NCI-H187 (cell line): ENCODE measurements around the gene ACOT8.
"Not testable (repeated sequence)": the region's sequence is repeated elsewhere in the genome, so short reads cannot be mapped to it uniquely, and the experiment has no call there.

Experiments used
- DNase-seq, 2 experiments: peaks; one replicate each; lab custom pipeline; 2025; lab: John Stamatoyannopoulos, UW

Gene ACOT8

GRCh38 chr20:45827030-45827652, 30.1 kb downstream of the ACOT8 start, which contains the start of gene TNNC2:
Gene TNNC2 (minus strand): TSS chr20:45827312. CDS start chr20:45827248, 64 bp downstream.
- no peak for DNase-seq

GRCh38 chr20:45826381-45827019, 30.7 kb downstream of the ACOT8 start:
- DNase-seq, result no peak

- no peak for DNase-seq
Measured at GRCh38 chr20:45823949-45824835, 33.0 kb downstream of the ACOT8 start.

- no peak for DNase-seq
Measured at GRCh38 chr20:45822857-45823256, 34.3 kb downstream of the ACOT8 start.

- DNase-seq, result no peak
Measured at GRCh38 chr20:45821947-45822346, 35.2 kb downstream of the ACOT8 start.

GRCh38 chr20:45819466-45819865, 37.7 kb downstream of the ACOT8 start:
- DNase-seq, result no peak

- no peak for DNase-seq
Measured at GRCh38 chr20:45818239-45818638, 39.0 kb downstream of the ACOT8 start.

- no peak for DNase-seq
Measured at GRCh38 chr20:45817376-45818194, 39.6 kb downstream of the ACOT8 start.

- no peak for DNase-seq
Measured at GRCh38 chr20:45816951-45817350, 40.2 kb downstream of the ACOT8 start.

GRCh38 chr20:45814314-45814713, 42.9 kb downstream of the ACOT8 start:
- DNase-seq, result no peak

GRCh38 chr20:45813489-45813888, 43.7 kb downstream of the ACOT8 start:
- no peak for DNase-seq

- DNase-seq, result no peak
Measured at GRCh38 chr20:45813006-45813340, 44.2 kb downstream of the ACOT8 start.

- DNase-seq, result peak; percentile 90 to 97
Measured at GRCh38 chr20:45812157-45813005, 44.8 kb downstream of the ACOT8 start, which contains the start of gene UBE2C. Gene UBE2C (plus strand): TSS chr20:45812644. CDS start chr20:45812696, 52 bp downstream.

GRCh38 chr20:45810191-45810970, 46.8 kb downstream of the ACOT8 start:
- no peak for DNase-seq

GRCh38 chr20:45801851-45802250, 55.3 kb downstream of the ACOT8 start:
- no peak for DNase-seq

- DNase-seq, result peak in 1 of 2 experiments; percentile 22
Measured at GRCh38 chr20:45798935-45799642, 58.1 kb downstream of the ACOT8 start.

GRCh38 chr20:45797955-45798354, 59.2 kb downstream of the ACOT8 start:
- not testable (repeated sequence) for DNase-seq

GRCh38 chr20:45797510-45797909, 59.7 kb downstream of the ACOT8 start:
- DNase-seq, result not testable (repeated sequence)

- no peak for DNase-seq
Measured at GRCh38 chr20:45796337-45797065, 60.7 kb downstream of the ACOT8 start.
